DMS153 (cell line): ENCODE measurements around the gene B2M.
"Not testable (repeated sequence)": the region's sequence is repeated elsewhere in the genome, so short reads cannot be mapped to it uniquely, and the experiment has no call there.

Experiments used
- DNase-seq: peaks from one replicate; lab custom pipeline; 2025; lab: John Stamatoyannopoulos, UW

Gene B2M

DNA sequence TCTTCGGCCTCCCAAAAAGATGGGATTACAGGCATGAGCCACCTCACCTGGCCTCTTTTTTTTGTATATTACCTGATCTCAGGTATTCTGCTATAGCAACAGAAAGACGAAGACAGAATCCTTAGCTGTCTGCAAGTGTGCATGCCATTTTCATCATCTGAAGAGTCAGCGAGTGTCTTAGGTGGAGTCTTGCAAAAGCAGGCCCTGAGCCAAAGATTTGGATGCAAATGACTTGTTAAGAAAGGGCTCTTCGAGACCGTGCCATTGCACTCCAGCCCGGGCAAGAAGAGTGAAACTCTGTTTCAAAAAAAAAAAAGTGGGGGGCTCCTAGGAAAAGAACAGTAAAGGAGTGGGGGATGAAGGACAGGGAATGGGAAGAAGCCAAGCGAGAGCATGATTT lies 14.8 kb downstream of the B2M start:
- DNase-seq: no peak

DNA sequence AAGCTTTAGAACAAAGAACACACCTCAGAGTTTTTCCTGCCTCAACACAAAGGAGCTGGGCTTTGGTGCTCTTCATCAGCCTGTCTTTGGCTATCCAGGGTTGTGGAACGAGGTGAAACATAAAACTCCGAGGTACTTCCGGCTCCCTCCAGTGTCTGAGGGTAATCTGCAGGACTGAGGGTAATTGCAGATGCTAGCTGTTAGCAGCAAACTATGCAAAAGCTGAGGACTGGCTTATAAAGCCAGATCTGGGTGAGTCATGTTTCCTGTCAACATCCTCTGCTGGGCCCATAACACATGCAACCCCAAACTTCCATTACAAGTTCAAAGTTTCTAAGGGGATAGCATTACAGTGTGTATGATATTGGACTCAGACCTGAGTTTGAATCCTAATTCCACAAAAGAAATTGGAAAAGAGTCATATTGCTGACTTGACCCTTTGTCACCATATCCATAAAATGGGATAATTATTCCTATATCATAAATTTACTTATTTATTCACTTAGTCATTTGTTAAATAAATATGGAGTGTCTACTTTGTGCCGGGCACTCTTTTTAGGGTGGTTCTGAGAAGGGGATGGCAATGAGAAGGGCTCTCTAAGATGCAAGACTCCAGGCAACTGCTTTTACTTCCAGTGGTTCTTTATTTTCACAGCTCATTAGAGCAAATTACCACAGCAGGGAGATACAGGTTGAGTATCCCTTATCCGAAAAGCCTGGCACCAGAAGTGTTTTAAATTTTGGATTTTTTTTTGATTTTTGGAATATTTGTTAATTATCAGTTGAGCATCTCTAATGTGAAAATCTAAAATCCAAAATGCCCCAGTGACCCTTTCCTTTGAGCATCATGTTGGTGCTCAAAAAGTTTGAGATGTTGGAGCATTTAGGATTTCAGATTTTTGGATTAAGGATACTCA lies 15.5 kb downstream of the B2M start:
- DNase-seq: peak; percentile 76

DNA sequence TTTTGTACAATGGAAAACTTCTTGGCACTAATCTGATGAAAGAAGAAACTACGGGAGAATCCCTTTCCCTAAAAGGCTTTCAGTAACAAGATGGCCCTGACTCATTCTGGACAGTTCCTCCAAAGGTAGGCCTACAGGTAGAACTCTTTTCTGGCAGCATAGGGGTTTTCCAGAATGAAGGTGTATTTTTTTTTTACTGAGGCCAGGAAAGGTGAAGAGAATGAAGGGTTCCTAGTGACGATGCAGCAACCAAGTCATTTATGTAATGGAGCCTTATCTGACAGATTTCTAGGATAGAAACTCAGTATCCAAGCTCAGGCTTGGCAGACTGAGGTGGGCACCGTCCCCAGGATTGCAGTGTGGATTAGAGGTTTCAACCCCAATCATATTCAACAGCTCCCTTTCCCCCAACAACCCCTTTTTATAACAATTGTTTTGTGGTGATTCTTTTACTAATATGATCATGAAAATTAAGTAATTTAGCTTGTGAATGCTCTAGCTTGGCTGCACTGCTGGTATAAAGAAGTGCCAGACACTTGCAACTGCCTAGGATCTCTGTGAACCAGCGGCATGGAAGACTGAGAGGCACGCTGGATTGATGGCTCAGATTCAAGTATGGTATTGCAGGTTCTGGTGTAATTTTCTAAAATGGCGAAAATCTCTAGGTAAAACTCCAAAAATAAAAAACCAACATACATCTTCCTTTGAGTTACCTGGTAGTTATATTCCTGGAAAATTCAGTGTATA lies 16.3 kb downstream of the B2M start:
- DNase-seq: no peak

DNA sequence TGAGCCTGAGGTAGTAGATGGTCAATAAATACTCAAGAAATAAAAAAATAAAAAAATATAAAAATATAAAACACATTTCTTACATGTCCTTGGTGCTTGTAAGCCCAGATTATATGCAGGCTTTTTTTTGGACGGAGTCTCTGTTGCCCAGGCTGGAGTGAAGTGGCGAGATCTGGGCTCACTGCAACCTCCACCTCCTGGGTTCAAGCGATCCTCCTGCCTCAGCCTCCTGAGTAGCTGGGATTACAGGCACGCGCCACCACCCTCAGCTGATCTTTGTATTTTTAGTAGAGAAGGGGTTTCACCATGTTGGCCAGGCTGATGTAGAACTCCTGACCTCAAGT lies 16.9 kb downstream of the B2M start:
- not testable (repeated sequence) for DNase-seq

DNA sequence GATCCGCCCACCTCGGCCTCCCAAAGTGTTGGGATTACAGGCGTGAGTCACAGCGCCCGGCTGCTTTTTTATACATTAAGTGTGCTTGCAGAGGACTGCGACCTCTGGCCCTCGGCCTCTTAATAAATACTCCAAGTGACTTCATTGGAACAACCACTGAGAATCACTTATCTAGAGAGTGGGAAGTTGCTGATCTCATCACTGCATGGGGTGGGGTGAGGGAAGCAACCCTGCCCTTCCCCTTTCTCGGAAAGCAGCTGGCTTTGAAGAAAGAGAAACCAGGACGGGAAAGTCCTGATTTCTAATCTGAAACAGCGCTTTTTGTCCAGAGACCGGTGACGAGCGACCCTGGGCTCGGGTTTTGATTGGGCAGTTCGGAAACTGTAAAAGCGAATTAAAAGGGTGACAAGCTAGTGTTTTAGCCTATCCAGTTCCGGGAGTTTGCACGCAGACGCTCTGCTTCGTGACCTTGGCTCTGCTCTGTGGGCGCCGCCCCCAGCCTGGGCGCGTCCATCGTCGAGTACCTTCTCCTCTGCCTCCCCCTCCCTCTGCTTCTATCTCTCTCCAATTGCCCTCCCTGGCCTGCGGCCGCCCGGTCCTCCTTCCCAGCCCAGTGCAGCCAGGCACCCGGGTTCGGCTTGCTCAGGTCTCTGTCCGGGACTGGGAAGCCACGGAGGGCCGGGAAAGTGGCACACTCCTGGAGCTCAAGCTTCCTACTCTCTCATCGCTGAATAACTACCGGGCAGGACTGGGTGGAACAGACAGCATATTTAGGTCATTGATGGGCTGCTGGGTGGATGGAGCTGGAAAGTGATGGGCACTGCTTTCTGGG lies 17.5 kb downstream of the B2M start:
- DNase-seq: peak; percentile 92

DNA sequence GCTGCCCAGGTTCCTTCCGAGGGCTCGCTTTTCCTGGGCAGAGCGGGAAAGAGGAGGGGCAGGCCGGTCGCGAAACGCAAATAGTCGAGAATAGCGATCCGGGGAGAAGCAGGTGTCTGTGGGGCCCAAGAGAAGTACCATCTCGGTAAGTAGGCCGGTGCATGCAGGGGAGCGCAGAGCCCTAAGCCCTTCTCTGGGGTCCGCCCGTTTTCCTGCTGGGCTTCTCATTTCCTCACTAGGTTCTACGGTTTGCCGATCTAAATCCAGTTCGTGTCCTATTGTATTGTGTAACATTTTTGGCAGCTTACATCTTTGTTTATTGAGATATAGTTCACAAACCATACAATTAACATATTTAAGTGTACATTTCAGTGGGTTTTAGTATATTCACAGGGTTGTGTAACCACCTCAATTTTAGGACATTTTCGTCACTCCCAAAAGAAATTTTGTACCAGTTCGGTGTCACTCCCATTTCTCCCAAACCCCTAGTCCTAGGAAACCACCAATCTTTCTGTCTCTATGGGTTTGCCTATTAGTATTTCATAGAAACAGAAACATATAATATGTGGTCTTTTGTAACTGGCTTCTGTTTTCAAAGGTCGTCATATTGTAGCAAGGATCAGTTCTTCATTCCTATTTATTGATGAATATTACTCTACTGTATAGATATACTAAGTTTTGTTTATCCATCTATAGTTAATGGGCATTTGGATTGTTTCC lies 18.3 kb downstream of the B2M start:
- DNase-seq: no peak

DNA sequence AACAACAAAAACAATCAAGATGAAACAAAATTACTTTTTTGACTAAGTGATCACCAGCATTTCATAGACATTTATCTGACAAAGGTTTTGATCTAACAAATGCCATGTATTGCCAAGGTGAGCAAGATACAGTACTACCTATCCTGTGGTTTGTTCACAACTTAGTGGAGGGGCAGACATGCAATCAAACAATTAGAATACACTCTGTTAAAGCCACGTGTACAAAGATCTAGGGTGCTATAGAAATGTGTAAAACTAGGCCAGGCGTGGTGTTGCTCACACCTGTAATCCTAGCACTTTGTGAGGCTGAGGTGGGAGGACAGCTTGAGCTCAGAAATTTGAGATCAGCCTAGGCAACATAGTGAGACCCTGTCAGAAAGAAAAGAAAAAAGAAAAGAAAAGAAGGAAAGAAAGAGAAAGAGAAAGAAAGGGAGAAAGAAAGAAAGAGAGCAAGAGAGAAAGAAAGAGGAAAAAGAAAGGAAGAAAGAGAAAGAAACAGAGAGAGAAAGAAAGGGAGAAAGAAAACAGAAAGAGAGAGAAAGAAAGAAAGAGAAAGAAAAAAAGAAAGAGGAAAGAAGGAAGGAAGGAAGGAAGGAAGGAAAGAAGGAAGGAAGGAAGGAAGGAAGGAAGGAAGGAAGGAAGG lies 23.6 kb downstream of the B2M start:
- no peak for DNase-seq

DNA sequence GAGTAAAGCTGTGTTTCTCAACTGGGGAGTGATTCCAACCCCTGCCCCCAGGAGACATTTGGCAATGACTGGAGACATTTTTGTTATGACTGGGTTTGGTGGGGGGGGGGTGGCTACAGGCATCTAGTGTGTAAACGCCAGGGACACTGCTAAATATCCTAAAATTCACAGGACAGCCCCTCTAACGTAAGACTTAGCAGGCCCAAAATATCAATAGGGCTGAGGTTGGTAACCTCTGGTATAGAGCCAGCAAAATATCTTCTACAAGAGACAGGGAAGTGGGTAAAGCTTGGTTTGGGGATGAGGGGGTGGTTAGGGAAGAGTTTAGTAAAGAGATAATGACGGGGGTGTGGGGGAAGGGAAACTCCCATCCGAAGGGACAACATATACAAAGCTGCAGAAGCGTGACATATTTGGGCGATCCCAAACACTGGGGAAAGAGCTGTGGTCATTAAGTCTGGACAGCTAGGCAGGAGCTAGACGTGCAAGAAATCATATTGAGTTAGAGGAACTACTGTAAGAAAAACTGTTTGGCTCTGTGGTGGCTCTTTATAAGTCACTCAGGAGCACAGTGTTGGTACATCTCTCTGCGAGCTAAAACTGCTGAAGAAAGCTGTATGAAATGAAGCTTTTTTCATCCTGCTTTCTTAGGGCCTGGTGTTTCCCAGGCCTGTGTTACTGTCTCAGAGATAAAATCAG lies 24.3 kb downstream of the B2M start:
- DNase-seq: no peak

DNA sequence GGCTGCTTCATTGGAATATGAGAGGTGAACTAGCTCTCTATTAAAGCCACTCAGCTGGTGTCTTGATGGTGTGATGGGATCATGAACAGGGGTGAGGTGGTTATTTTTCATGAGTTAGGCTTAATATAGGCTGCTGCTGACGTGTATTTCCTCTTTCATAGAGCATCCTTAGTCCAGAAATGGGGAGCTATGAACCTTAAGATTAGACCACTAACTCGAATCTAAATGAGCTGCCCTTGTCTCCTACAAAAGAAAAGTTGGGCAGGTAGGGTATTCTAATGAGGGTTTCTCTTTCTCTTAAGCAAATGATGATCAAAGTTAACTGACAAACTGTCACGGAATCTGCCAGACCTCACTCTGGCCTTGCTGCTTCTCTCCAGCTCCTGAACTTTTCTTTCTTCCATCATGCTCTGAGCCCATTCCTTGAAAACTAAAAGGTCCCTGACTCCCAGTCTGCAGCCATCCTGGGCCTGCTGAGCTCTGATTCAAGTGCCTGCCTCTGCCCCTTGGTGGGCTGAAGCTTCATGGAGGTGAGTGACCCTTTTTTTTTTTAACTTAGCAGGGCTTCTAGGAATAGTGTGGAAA lies 25.0 kb downstream of the B2M start, which contains the start of gene TRIM69:
Gene TRIM69, plus strand, starts transcription at position 348 of the 585 bp plus-strand sequence. Its CDS starts 177 bp downstream, at position 525.
- DNase-seq: no peak

DNA sequence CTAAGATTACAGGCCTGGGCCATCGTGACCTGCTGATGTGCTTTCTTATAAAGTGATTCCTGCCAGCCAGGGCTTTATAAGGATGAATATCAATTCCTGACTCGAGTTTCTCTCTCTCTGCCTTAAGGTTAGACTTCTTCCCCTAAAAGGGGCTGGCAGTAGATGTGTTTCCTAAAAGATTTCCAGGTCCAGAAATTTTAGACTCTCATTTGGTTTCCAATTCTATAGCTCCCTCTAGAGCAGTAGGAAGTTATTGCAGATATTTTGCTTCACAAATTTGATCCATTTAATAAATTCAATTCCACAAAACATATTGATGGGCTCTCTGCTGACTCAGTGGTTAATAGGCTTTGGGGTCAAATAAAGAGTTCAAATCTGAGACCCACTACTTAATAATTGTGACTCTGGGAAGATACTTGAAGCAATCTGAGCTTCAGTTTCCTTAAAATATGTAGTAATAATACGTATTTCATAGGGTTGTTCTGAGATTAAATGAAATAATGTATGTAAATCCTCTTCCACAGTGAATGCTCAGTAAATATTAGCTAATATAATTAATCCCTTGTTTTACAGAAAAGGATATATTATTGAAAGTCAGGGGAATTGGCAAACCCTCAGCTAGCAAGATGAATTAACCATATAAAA lies 27.1 kb downstream of the B2M start:
- DNase-seq: no peak

DNA sequence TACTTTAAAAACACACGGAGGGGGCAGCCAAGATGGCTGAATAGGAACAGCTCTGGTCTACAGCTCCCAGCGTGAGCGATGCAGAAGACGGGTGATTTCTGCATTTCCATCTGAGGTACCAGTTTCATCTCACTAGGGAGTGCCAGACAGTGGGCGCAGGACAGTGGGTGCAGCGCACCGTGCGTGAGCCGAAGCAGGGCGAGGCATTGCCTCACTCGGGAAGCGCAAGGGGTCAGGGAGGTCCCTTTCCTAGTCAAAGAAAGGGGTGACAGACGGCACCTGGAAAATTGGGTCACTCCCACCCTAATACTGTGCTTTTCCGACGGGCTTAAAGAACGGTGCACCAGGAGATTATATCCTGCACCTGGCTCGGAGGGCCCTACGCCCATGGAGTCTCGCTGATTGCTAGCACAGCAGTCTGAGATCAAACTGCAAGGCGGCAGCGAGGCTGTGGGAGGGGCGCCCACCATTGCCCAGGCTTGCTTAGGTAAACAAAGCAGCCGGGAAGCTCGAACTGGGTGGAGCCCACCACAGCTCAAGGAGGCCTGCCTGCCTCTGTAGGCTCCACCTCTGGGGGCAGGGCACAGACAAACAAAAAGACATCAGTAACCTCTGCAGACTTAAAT lies 28.0 kb downstream of the B2M start:
- DNase-seq: not testable (repeated sequence)

DNA sequence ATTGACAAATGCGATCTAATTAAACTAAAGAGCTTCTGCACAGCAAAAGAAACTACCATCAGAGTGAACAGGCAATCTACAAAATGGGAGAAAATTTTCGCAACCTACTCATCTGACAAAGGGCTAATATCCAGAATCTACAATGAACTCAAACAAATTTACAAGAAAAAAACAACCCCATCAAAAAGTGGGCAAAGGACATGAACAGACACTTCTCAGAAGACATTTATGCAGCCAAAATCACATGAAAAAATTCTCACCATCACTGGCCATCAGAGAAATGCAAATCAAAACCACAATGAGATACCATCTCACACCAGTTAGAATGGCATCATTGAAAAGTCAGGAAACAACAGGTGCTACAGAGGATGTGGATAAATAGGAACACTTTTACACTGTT lies 32.1 kb downstream of the B2M start:
- DNase-seq: not testable (repeated sequence)

DNA sequence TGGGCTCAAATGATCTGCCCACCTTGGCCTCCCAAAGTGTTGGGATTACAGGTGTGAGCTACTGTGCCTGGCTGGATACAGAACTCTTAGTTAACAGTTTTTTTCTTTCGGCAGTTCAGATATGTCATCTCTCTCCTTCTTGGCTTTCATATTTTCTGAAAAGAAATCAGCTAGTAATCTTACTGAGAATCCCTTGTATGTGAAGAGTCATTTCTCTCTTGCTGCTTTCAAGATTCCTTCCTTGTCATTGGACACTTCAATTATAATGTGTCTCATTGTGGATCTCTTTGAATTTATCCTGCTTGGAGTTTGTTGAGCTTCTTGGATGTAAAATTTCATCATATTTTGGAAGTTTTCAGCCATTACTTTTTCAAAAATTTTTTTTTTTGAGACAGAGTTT lies 42.0 kb downstream of the B2M start:
- DNase-seq: no peak

DNA sequence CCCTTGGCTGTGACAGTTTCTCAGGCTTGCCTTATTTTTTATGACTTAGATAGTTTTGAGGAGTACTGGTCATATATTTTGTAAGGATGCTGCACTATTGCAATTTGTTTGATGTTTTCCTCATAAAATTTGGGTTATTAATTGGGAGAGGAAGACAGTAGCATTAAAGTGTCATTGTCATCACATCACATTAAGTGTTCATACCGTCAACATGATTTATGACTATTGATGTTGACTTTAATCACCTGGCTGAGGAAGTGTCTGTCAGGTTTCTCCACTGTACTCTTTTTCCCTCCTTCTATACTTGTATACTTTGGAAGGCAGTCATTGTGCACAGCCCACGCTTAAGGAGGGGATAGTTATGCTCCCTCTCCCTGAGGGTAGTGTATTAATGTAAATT lies 51.9 kb downstream of the B2M start:
- no peak for DNase-seq

DNA sequence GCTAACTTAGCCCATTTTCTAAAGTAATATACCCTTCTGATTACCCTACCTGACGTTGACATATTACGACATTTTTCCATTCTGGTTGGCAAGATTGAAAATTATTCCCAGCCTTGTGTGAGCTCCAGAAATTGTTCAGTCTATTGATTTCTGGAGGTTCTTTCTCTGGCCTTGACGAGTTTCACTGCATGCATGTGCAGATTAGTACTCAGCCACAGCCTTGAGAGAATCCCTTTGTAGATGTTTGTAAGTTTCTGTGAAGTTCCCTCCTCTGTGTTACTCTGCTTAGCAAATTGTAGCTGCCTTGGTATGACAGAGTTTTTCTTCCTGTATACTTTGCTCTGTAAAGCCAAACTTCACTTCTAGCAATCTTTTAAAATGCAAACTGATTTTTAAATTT lies 52.5 kb downstream of the B2M start:
- no peak for DNase-seq

DNA sequence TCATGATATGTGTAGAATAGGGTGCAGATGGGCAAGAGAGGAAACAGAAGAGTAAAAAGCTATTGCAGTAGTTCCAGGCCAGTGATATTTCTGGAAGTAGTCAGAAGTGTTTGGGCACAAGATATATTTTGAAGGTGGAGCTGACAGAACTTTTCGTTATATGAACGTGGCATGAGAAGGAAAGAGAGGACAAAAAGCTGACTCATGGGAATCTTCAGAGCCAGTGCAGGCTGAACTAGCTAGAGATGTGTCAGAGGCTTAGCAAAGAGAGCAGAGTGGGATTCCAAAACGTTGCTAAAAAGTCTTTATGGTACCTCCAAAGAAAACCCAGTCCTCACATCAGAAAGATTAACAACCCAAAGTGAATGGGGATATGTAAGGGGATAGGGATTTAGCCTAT lies 53.7 kb downstream of the B2M start:
- no peak for DNase-seq
